ENCODE data around the gene DNAH8. TPM values are rescaled to one million over a fixed set of nuclear protein-coding genes. Genes with fewer than 3 reads are reported as not detected.

The DNAH8 gene
- total RNA-seq, 1 donor from 2014 or later, result 0.05 TPM

DNA sequence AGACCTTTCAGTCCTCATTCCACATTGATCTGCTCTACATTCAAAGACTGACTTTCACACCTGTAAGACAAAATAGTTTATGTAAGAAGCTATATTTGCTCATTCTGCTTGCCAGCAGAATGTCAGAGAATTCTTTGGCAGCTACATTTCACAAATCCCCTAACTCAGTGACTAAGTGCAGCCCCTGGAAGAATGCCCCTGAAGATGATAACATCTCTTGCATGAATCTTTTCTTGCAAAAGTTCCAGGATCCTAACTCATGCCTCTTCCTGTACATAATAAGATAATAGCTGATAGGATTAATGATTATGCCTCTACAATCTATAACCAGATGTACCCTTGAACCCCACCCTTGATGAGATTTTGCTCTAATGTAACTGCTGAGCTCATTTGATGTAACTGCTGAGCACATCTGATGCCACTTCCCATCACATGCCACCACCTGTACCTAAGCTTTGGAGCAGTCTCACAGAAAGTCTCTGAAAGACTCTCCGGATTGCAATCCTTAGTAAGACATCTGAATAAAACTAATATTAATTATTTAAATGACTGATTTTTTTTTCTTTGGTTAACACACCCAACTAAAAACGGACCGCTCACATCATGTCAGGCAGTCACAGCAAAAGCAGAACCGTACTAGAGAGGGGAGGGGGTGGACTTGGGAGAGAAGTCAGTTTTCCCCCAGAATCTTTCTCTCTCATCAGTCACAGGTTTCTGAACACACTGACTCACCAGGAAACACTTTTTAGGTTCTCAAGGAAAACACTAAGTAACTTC lies 684 bp upstream of the DNAH8 start:
- no peaks in the 10 kb centered on the region for H3K4me1 Mint-ChIP-seq (ENCODE audit: low read depth)
- TF ChIP-seq, protein P1, sequence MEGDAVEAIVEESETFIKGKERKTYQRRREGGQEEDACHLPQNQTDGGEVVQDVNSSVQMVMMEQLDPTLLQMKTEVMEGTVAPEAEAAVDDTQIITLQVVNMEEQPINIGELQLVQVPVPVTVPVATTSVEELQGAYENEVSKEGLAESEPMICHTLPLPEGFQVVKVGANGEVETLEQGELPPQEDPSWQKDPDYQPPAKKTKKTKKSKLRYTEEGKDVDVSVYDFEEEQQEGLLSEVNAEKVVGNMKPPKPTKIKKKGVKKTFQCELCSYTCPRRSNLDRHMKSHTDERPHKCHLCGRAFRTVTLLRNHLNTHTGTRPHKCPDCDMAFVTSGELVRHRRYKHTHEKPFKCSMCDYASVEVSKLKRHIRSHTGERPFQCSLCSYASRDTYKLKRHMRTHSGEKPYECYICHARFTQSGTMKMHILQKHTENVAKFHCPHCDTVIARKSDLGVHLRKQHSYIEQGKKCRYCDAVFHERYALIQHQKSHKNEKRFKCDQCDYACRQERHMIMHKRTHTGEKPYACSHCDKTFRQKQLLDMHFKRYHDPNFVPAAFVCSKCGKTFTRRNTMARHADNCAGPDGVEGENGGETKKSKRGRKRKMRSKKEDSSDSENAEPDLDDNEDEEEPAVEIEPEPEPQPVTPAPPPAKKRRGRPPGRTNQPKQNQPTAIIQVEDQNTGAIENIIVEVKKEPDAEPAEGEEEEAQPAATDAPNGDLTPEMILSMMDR (IDR thresholded peaks at IDR 0.05), result no peak
- no peak overlapping the region for H3K27ac Mint-ChIP-seq (ENCODE audit: unreplicated experiment)
- no peak for DNase-seq (ENCODE audit: low spot score)
- peaks cover 3% of the 10 kb centered on the region for H3K36me3 Mint-ChIP-seq (ENCODE audit: low read depth)
- no peak overlapping the region for H3K4me3 Mint-ChIP-seq (ENCODE audit: unreplicated experiment)
- H3K9me3 Mint-ChIP-seq (ENCODE audit: low read depth), result peaks cover 7% of the 10 kb centered on the region
- peaks cover 24% of the 10 kb centered on the region for H3K27me3 Mint-ChIP-seq (ENCODE audit: low read depth)

DNA sequence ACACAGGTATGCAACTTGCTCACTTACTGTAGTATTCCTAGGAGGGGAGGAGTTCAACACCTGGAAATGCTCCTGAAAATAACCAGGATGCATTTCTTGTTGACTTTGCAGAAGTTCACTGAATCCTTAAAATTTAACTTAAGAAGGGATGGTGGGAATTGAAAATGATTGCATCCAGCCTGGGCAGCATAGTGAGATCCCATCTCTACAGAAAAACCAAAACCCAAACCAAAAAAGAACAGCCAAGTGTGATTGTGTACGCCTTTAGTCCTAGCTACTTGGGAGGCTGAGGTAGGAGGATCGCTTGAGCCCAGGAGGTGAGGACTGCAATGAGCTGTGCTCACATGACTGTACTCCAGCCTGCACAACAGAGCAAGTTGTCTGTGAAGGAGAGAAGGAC lies 1.7 kb downstream of the DNAH8 start:
- Mint-ChIP-seq H3K27me3 (ENCODE audit: low read depth) (peaks cover 24% of the 10 kb centered on the region), H3K4me3 (ENCODE audit: unreplicated experiment) (no peak overlapping the region), H3K4me1 (ENCODE audit: low read depth) (peaks cover 2% of the 10 kb centered on the region), H3K27ac (ENCODE audit: unreplicated experiment) (no peak overlapping the region), H3K36me3 (ENCODE audit: low read depth) (no peaks in the 10 kb centered on the region), H3K9me3 (ENCODE audit: low read depth) (no peaks in the 10 kb centered on the region)
- TF ChIP-seq, protein P1 (IDR thresholded peaks at IDR 0.05), result no peak
- DNase-seq (ENCODE audit: low spot score), result no peak

DNA sequence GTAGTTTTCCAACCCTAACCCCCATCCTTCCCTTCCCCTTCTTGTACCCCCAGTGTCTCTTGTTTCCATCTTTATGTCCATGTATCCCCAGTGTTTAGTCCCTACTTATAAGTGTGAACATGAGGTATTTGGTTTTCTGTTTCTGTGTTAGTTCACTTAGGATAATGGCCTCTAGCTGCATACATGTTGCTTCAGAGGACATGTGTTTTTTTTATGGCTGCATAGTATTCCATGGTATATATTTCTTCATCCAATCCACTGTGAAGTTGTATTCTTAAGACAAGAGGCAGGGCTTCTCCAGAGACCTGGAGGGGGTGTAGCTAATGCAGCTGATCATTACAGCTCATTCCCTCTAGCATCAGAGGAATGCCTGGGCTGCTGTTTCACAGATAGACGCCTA lies 4.2 kb downstream of the DNAH8 start:
- H3K27ac Mint-ChIP-seq (ENCODE audit: unreplicated experiment), result no peak overlapping the region
- no peak for DNase-seq (ENCODE audit: low spot score)
- no peak overlapping the region for H3K4me3 Mint-ChIP-seq (ENCODE audit: unreplicated experiment)
- TF ChIP-seq, protein P1 (IDR thresholded peaks at IDR 0.05), result no peak
- H3K36me3 Mint-ChIP-seq (ENCODE audit: low read depth), result no peaks in the 10 kb centered on the region
- peaks cover 7% of the 10 kb centered on the region for H3K4me1 Mint-ChIP-seq (ENCODE audit: low read depth)
- H3K27me3 Mint-ChIP-seq (ENCODE audit: low read depth), result peaks cover 17% of the 10 kb centered on the region
- H3K9me3 Mint-ChIP-seq (ENCODE audit: low read depth), result no peaks in the 10 kb centered on the region

DNA sequence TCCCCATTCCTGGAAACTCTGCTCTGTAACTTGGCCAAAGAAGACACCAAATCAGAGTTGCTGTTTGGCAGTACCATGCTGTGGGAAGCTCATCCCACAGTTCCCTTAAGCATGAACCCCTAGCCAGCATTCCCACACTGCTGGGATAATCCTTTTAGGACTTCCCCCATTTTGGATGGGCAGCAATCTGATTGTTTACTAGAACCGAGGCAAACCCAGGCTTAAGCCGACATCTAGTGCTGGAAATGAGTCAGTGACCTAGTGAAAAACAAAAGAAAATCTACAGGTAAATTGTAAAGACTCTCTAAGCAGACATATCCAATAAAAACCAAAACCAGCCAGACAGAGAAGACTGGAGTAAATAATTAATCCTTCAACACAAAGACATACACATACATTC lies 5.2 kb downstream of the DNAH8 start:
- DNase-seq (ENCODE audit: low spot score), result no peak
- peaks cover 7% of the 10 kb centered on the region for H3K4me1 Mint-ChIP-seq (ENCODE audit: low read depth)
- H3K36me3 Mint-ChIP-seq (ENCODE audit: low read depth), result no peaks in the 10 kb centered on the region
- TF ChIP-seq, protein P1 (IDR thresholded peaks at IDR 0.05), result peak; percentile 21
- no peaks in the 10 kb centered on the region for H3K9me3 Mint-ChIP-seq (ENCODE audit: low read depth)
- H3K27me3 Mint-ChIP-seq (ENCODE audit: low read depth), result peaks cover 17% of the 10 kb centered on the region
- H3K27ac Mint-ChIP-seq (ENCODE audit: unreplicated experiment), result no peak overlapping the region
- H3K4me3 Mint-ChIP-seq (ENCODE audit: unreplicated experiment), result no peak overlapping the region

DNA sequence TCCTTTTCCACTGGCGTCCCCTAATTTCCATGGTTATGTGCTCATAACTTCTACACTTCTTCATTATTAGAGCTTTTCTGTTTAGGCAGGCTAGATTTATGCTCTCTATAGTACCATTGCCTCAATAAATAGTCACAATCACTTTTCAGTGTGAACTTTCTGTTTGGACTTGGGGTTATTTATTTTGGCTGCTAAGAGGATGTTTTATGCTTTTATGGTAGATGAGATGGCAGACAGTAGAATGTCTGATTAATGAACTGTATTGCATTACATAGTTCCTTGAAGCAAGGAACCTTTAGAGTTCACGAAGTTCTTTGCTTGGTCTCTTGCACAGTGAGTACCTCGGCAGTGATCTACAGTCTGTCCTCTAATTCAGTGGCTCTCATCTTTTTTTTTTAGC lies 6.9 kb downstream of the DNAH8 start:
- Mint-ChIP-seq H3K27me3 (ENCODE audit: low read depth) (peaks cover 9% of the 10 kb centered on the region), H3K27ac (ENCODE audit: unreplicated experiment) (no peak overlapping the region), H3K36me3 (ENCODE audit: low read depth) (no peaks in the 10 kb centered on the region), H3K4me3 (ENCODE audit: unreplicated experiment) (no peak overlapping the region), H3K9me3 (ENCODE audit: low read depth) (no peaks in the 10 kb centered on the region), H3K4me1 (ENCODE audit: low read depth) (peaks cover 7% of the 10 kb centered on the region)
- no peak for DNase-seq (ENCODE audit: low spot score)
- TF ChIP-seq, protein P1 (IDR thresholded peaks at IDR 0.05), result no peak

Measured in chondrocyte (in vitro differentiated cells).